Measurements from ENCODE around the gene ETS2.

Gene ETS2

GRCh38 chr21:38785483-38785882 is 20.2 kb upstream of the ETS2 start:
- TF ChIP-seq TEAD4 (IDR thresholded peaks at IDR 0.05) (no peak), ZBTB7A (IDR thresholded peaks at IDR 0.05; ENCODE audit: low read depth) (no peak), EP300 (IDR thresholded peaks at IDR 0.05; ENCODE audit: borderline replicate concordance) (no peak), MAX (IDR thresholded peaks at IDR 0.05) (no peak), TCF12 (IDR thresholded peaks at IDR 0.05; ENCODE audit: low read depth) (no peak), YY1 (IDR thresholded peaks at IDR 0.05; ENCODE audit: low read depth) (no peak), REST (IDR thresholded peaks at IDR 0.05; ENCODE audit: low read depth) (no peak), NFIC (IDR thresholded peaks at IDR 0.05) (no peak), FOXM1 (IDR thresholded peaks at IDR 0.05; ENCODE audit: borderline replicate concordance, low read depth) (no peak), USF1 (IDR thresholded peaks at IDR 0.05) (no peak), TAF1 (IDR thresholded peaks at IDR 0.05; ENCODE audit: low read depth) (no peak), RAD21 (IDR thresholded peaks at IDR 0.05; ENCODE audit: low read depth) (no peak), EGR1 (IDR thresholded peaks at IDR 0.05) (no peak), CEBPB (IDR thresholded peaks at IDR 0.05) (no peak), CREB1 (IDR thresholded peaks at IDR 0.05; ENCODE audit: low read depth) (no peak)

GRCh38 chr21:38787016-38787415 is 18.7 kb upstream of the ETS2 start:
- TF ChIP-seq FOXM1 (IDR thresholded peaks at IDR 0.05; ENCODE audit: borderline replicate concordance, low read depth) = no peak
- no peak for TF ChIP-seq TCF12 (IDR thresholded peaks at IDR 0.05; ENCODE audit: low read depth)
- TF ChIP-seq RAD21 (IDR thresholded peaks at IDR 0.05; ENCODE audit: low read depth) = no peak
- no peak for TF ChIP-seq TAF1 (IDR thresholded peaks at IDR 0.05; ENCODE audit: low read depth)
- TF ChIP-seq YY1 (IDR thresholded peaks at IDR 0.05; ENCODE audit: low read depth) = no peak
- TF ChIP-seq EGR1 (IDR thresholded peaks at IDR 0.05) = no peak
- no peak for TF ChIP-seq CREB1 (IDR thresholded peaks at IDR 0.05; ENCODE audit: low read depth)
- no peak for TF ChIP-seq NFIC (IDR thresholded peaks at IDR 0.05)
- TF ChIP-seq CEBPB (IDR thresholded peaks at IDR 0.05) = no peak
- no peak for TF ChIP-seq MAX (IDR thresholded peaks at IDR 0.05)
- TF ChIP-seq TEAD4 (IDR thresholded peaks at IDR 0.05) = no peak
- TF ChIP-seq USF1 (IDR thresholded peaks at IDR 0.05) = no peak

GRCh38 chr21:38787461-38788274 is 18.1 kb upstream of the ETS2 start:
- no peak for TF ChIP-seq CREB1 (IDR thresholded peaks at IDR 0.05; ENCODE audit: low read depth)
- TF ChIP-seq USF1 (IDR thresholded peaks at IDR 0.05) = 0 out of 2 replicates have a peak, but pooled peaks have one; percentile 16
- TF ChIP-seq YY1 (IDR thresholded peaks at IDR 0.05; ENCODE audit: low read depth) = peak; percentile 26; the same call in 1 of the 2 replicates
- peak; percentile 90 for TF ChIP-seq CEBPB (IDR thresholded peaks at IDR 0.05)
- TF ChIP-seq FOXM1 (IDR thresholded peaks at IDR 0.05; ENCODE audit: borderline replicate concordance, low read depth) = peak; percentile 66
- TF ChIP-seq RAD21 (IDR thresholded peaks at IDR 0.05; ENCODE audit: low read depth) = peak; percentile 35
- TF ChIP-seq TEAD4 (IDR thresholded peaks at IDR 0.05) = peak; percentile 41; the same call in 1 of the 2 replicates
- TF ChIP-seq ZBTB7A (IDR thresholded peaks at IDR 0.05; ENCODE audit: low read depth) = no peak
- TF ChIP-seq EGR1 (IDR thresholded peaks at IDR 0.05) = no peak
- TF ChIP-seq MAX (IDR thresholded peaks at IDR 0.05) = peak; percentile 69
- TF ChIP-seq TCF12 (IDR thresholded peaks at IDR 0.05; ENCODE audit: low read depth) = peak; percentile 91
- no peak for TF ChIP-seq REST (IDR thresholded peaks at IDR 0.05; ENCODE audit: low read depth)
- no peak; the same call in none of the 2 replicates for TF ChIP-seq NFIC (IDR thresholded peaks at IDR 0.05)
- TF ChIP-seq TAF1 (IDR thresholded peaks at IDR 0.05; ENCODE audit: low read depth) = no peak
- TF ChIP-seq EP300 (IDR thresholded peaks at IDR 0.05; ENCODE audit: borderline replicate concordance) = peak; percentile 85

- TF ChIP-seq REST (IDR thresholded peaks at IDR 0.05; ENCODE audit: low read depth) (no peak), USF1 (IDR thresholded peaks at IDR 0.05) (peak; percentile 75), TCF12 (IDR thresholded peaks at IDR 0.05; ENCODE audit: low read depth) (no peak), EGR1 (IDR thresholded peaks at IDR 0.05) (no peak), RAD21 (IDR thresholded peaks at IDR 0.05; ENCODE audit: low read depth) (no peak)
Measured at GRCh38 chr21:38788275-38788905, 17.3 kb upstream of the ETS2 start.

Data from Ishikawa (cell line).